Transverse colon (tissue), 4 donors: ENCODE measurements around the gene RHOT2. TPM values are rescaled to one million over a fixed set of nuclear protein-coding genes. Genes with fewer than 3 reads are reported as not detected.

Experiments
- DNase-seq: peaks from one replicate; pipeline ENCODE4 v3.0.0-alpha.2; 2019
- H3K27ac ChIP-seq, 4 donors: fragments of 200-600 bp; sonication (generic); 2 replicates each; pipeline ENCODE4 v1.5.1; 2016 to 2018; ENCODE audit warnings: inconsistent platforms in 4 of 4
- H3K27me3 ChIP-seq: fragments of 200-600 bp; sonication (generic); 2 replicates; pipeline ENCODE4 v1.5.1; 2017; ENCODE audit warnings: inconsistent platforms
- H3K36me3 ChIP-seq, 4 donors: fragments of 200-600 bp; sonication (generic); 2 replicates each; pipeline ENCODE4 v1.5.1; 2017 to 2019; ENCODE audit warnings: inconsistent platforms in 4 of 4
- H3K4me1 ChIP-seq, 4 donors: fragments of 200-600 bp; sonication (generic); 2 replicates each; pipeline ENCODE4 v1.5.1; 2017 to 2020; ENCODE audit warnings: inconsistent platforms in 4 of 4
- H3K4me3 ChIP-seq, 4 donors: fragments of 200-600 bp; sonication (generic); 1 replicate in 1 of 4; 2 replicates in 3 of 4; pipeline versions ENCODE4 v1.5.1 to v1.6.1; 2017 to 2019; ENCODE audit warnings: inconsistent platforms in 4 of 4
- H3K9me3 ChIP-seq, 2 donors: fragments of 200-600 bp; sonication (generic); 2 replicates each; pipeline ENCODE4 v1.5.1; 2017 to 2019; ENCODE audit warnings: inconsistent platforms in 2 of 2
- CTCF ChIP-seq, 5 experiments: fragments of 200-600 bp in 3 of 5; fragments of 450-650 bp in 2 of 5; sonication (generic) in 3 of 5; IDR thresholded peaks; 1 replicate in 2 of 5; 2 replicates in 3 of 5; pipeline ENCODE4 v1.5.1; 2016 to 2017; ENCODE audit warnings: antibody characterized with exemption in 5 of 5, inconsistent platforms in 3 of 5, mild to moderate bottlenecking in 2 of 5, moderate library complexity in 1 of 5
- EP300 ChIP-seq: sonication (generic); formaldehyde crosslinking; IDR thresholded peaks from one replicate; pipeline ENCODE4 v1.6.1; 2017; ENCODE audit warnings: antibody characterized with exemption, low read depth
- POLR2A ChIP-seq: fragments of 450-650 bp; IDR thresholded peaks from one replicate; pipeline ENCODE4 v1.6.1; 2016; ENCODE audit warnings: antibody characterized with exemption, mild to moderate bottlenecking, moderate library complexity
- POLR2AphosphoS5 ChIP-seq, 3 donors: sonication (generic); formaldehyde crosslinking; IDR thresholded peaks; one replicate each; pipeline ENCODE4 v1.6.1; 2016; ENCODE audit warnings: antibody characterized with exemption in 3 of 3
- WGBS, 2 donors: methylation state at CpG; one replicate each; pipeline ENCODE4 v1.1.5; 2018; ENCODE audit warnings: low coverage in 1 of 2; 5-methylcytosine and 5-hydroxymethylcytosine counted together
- in situ Hi-C, 4 donors: fragments of 200-750 bp; cut with MboI; loops; one replicate each; pipeline versions ENCODE4 v1.15.0 to v1.15.1; 2017; ENCODE audit warnings: low sequenced_read_pairs in 3 of 4, low pct_ligation_motif_present in 1 of 4, low pct_unique_long_range_greater_than_20kb in 1 of 4
- intact Hi-C: fragments of 100-400 bp; cut with DNase I; formaldehyde crosslinking; loops from one replicate; pipeline ENCODE4 v1.15.1; 2023; ENCODE audit warnings: low total_unique reads
- total RNA-seq, 4 donors: library from RNA; depleted of rRNA; stranded (reverse); fragments of >200 nt; gene quantifications; one replicate each; pipeline ENCODE4 v1.1.0, GENCODE V29; 2016

Gene RHOT2
- total RNA-seq, 4 donors from 2014 or later, result 133 to 386 (median 259) TPM

GRCh38 chr16:709566-710499, 41.9 kb downstream of the RHOT2 start:
- in situ Hi-C loops (loop anchor here in 2 of 4 donors (5.0 to 10.0 kb wide), 2 partner anchors 75 to 77 kb away; partner anchors contain the start of genes CHTF18 (in 2 of the 2) and RPUSD1 (in 2 of the 2)), intact Hi-C loops (loop anchor here (5.0 kb wide), 2 partner anchors 77 to 177 kb away; partner anchors contain the start of genes CHTF18 and RPUSD1)
- Histone ChIP-seq H3K27me3 (peaks cover 85% of the 10 kb centered on the region), H3K4me1 (peaks cover 0 to 17% (median 11%) of the 10 kb centered on the region in 4 donors), H3K27ac (no peak overlapping the region), H3K4me3 (no peak overlapping the region), H3K36me3 (no peaks in the 10 kb centered on the region), H3K9me3 (no peaks in the 10 kb centered on the region)
- 26% methylated on average over 30 of the region's 30 CpGs; no CpG with 5 or more reads in 1 of the 2 donors for WGBS, 2 donors
- TF ChIP-seq POLR2A (no peak), POLR2AphosphoS5 (IDR thresholded peaks at IDR 0.05) (no peak), CTCF (IDR thresholded peaks at IDR 0.05) (no peak), EP300 (no peak)
- DNase-seq, result no peak

DNA sequence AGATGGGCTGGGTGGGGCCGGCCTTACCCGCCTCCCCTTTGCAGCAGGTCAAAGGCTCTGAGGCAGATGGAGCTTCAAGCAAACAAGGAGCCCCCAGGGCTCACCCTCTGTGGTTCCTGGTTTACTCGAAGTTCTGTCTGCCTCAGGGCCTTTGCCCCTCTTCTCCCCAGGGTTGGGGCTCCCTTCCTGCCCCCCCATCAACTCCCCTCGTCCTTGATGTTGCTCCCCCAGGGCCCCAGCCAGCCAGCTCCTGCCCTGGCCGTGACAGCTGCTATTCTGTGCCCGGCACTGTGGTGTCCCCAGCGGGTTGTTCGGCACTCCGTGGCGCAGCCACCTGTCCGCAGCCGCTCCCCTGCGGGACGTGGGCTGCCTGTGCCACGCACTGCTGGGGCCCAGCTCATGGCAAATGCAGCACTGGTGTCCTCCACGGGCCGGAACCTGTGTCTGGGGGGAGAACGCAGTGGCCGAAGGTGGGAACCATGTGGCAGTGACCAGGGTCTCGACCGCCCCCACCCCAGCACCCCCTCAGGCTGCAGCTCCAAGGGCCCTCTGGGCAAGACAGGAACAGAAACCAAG, 42.7 kb downstream of the RHOT2 start:
- no peak for TF ChIP-seq POLR2AphosphoS5 (IDR thresholded peaks at IDR 0.05)
- TF ChIP-seq EP300, result no peak
- TF ChIP-seq POLR2A, result no peak
- no peak for TF ChIP-seq CTCF (IDR thresholded peaks at IDR 0.05)
- H3K27ac ChIP-seq, result no peak overlapping the region
- H3K36me3 ChIP-seq, result no peaks in the 10 kb centered on the region
- WGBS, 2 donors, result 40 to 61% methylated on average over 1 to 21 of the region's 21 CpGs
- intact Hi-C loops, result loop anchor here (5.0 kb wide), 1 partner anchor 77 kb away; the partner anchor contains the start of genes CHTF18 and RPUSD1
- no peak for DNase-seq
- H3K4me1 ChIP-seq, result peaks cover 0 to 20% (median 14%) of the 10 kb centered on the region in 4 donors
- H3K27me3 ChIP-seq, result peaks cover 79% of the 10 kb centered on the region
- H3K9me3 ChIP-seq, result no peaks in the 10 kb centered on the region
- H3K4me3 ChIP-seq, result no peak overlapping the region
- in situ Hi-C loops, result loop anchor here in 2 of 4 donors (5.0 to 10.0 kb wide), 2 partner anchors 74 to 77 kb away; partner anchors contain the start of genes CHTF18 (in 2 of the 2) and RPUSD1 (in 2 of the 2)

DNA sequence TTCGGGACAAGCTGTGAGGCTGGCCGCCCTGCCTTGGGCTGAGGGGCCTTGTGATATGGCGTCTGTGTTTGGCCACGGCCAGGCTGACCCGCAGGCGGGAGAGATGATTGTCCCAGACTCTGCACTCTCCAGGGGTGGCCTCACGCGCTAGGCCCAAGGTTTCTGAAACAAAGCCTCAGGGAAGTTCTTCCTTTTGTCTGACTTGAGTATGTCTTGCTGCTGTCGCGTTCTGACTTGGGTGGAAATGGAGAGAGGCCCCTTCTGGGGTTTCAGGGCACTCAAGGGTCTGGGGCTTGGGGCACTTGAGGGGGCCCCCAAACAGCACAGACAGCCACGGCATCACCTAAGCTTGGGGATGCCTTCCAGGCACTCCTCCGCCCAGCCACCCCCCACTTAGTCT, 43.2 kb downstream of the RHOT2 start:
- no peak overlapping the region for H3K27ac ChIP-seq
- peaks cover 80% of the 10 kb centered on the region for H3K27me3 ChIP-seq
- no peaks in the 10 kb centered on the region for H3K9me3 ChIP-seq
- DNase-seq, result no peak
- H3K4me3 ChIP-seq, result no peak overlapping the region
- H3K4me1 ChIP-seq, result peaks cover 3 to 23% (median 17%) of the 10 kb centered on the region in 4 donors
- 0 to 62% methylated on average over 1 to 12 of the region's 12 CpGs for WGBS, 2 donors
- H3K36me3 ChIP-seq, result no peaks in the 10 kb centered on the region
- TF ChIP-seq EP300 (no peak), POLR2AphosphoS5 (IDR thresholded peaks at IDR 0.05) (no peak), POLR2A (no peak), CTCF (IDR thresholded peaks at IDR 0.05) (no peak)
- in situ Hi-C loops, result loop anchor here in 2 of 4 donors (5.0 to 10.0 kb wide), 2 partner anchors 74 to 76 kb away; partner anchors contain the start of genes CHTF18 (in 2 of the 2) and RPUSD1 (in 2 of the 2)
- intact Hi-C loops, result loop anchor here (5.0 kb wide), 1 partner anchor 76 kb away; the partner anchor contains the start of genes CHTF18 and RPUSD1
